Stimulated activated CD8-positive, alpha-beta memory T cell treated with anti-CD3 and anti-CD28 coated beads, Interleukin-4, amount 100 ng/mL, for 4 hours (primary cell): Measurements from ENCODE around the gene BEND5.
A peak's percentile ranks its signal among the peaks of the same experiment; 100 is the strongest.

ENCODE experiments used
- DNase-seq, 2 donors: peaks; one replicate each; pipeline ENCODE4 v3.0.0-alpha.2; 2020; ENCODE audit warnings: low read depth in 2 of 2, low spot score in 1 of 2

BEND5 gene, protein sequence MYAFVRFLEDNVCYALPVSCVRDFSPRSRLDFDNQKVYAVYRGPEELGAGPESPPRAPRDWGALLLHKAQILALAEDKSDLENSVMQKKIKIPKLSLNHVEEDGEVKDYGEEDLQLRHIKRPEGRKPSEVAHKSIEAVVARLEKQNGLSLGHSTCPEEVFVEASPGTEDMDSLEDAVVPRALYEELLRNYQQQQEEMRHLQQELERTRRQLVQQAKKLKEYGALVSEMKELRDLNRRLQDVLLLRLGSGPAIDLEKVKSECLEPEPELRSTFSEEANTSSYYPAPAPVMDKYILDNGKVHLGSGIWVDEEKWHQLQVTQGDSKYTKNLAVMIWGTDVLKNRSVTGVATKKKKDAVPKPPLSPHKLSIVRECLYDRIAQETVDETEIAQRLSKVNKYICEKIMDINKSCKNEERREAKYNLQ

DNA sequence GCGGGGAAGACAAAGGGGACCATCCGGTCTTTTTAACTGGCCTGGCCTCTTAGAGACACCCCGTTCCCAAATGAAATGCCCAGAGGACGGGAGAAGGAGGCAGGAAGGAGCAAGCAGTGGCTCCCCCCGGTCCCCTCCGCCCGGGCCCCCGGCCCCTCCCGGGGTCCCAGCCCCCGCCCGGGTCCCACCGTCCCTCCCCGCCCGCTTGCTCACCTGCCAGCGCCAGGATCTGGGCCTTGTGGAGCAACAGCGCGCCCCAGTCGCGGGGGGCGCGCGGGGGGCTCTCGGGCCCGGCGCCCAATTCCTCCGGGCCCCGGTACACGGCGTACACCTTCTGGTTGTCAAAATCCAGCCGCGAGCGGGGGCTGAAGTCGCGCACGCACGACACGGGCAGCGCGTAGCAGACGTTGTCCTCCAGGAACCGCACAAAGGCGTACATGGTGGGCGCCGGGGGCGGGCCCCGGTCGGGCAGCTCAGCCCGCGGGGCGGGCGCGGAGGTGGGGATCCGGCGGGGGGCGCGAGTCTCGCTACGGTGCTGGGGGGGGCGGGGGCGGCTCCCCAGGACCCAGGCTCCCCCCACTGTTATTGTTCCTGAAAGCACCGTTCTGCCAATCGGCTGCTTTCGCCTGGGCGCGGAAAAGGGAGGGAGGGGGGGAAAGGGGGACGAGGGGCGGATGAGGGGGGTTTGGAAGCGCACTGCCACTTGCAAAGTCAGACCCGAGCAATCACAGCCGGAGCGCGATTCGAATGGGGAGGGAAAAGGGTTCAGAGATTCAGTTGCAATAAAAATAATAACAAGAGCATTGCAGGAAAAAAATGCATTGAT, at the start of gene BEND5:
Gene BEND5, minus strand, starts transcription at position 499 of the 826 bp plus-strand sequence. Its CDS starts 60 bp downstream, at position 439.
- peak; percentile 13 to 34 for DNase-seq

DNA sequence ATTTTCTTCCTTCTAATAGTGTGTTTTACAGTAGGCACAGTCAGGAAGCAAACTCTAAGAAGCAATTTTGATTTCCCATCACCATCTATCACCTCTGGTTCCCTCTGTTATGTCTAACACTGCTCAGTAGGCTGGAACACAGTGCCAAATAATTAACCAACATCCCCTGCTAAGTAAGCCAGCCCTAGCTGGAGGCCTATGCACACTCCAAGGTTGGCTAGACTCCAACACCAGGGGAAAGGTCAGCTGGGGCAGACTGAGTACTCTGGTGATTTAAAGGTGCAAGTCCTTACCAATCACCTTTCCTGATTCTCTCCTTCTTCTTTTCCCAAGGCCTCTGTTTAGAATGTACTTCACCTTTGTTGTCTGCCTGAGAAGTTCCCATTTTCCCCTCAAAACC, 46.5 kb upstream of the BEND5 start:
- DNase-seq, result no peak

DNA sequence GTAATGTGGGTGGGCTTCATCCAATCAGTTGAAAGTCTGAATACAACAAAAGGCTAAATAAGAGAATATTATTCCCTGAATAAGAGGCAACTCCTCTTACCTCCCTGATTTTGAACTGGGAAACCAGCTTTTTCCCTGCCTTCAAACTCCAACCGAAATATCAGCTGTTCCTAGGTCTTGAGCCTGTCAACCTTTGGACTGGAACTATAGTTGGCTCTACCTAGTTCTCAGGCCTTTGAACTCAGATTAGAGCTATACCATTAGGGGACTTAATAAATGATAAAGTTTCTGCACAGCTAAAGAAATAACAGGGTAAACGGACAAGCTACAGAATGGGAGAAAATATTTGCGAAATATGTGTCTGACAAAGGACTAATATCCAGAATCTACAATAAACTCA, 43.8 kb upstream of the BEND5 start:
- no peak for DNase-seq

DNA sequence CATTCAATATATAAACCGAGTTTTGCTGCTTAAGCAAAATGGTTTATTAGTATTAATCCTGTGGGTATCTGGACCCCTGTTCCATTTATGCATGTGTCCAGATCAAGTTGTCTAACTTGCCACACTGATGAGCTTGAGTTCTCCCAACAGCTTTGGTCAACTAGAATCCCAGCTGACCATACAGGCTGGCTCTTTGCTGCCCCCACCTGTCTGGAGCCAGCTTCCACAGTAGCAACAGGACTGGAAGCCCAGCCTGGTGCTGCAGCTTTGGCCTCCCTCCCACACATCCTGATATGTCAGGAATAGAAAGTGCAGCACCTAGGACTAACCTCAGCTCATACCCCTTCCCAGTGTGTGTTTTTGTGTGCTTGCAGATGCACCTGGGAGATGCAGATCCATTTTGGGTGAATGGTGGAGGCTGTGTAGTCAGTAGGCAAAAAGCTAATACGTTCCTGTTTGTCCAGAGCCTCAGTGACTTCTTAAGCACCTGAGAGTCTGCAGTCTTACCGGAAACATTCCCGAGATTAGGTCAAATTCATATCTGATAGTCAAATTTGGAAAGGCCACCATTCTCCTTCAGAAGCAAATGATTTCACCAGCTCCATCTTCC, 40.9 kb upstream of the BEND5 start:
- no peak for DNase-seq

DNA sequence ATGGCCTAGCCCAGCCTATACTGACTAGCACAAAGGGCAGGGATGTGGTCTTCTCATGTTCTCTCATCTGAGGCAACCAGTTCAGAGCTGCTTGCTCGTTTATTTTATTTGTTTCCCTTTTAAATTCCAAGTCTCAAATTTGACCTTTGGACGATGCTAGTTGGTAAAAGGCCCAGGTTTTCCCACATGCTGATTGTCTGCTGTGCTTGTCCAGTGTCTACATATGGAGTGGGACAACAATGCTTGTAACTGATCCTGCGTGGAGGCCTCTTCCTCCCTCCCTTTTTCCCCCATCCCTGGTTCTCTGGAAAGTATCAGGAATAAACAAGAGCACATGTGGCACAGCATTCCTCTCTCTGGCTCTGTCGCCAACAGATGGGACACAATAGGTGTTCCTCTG, 34.0 kb upstream of the BEND5 start:
- no peak for DNase-seq

DNA sequence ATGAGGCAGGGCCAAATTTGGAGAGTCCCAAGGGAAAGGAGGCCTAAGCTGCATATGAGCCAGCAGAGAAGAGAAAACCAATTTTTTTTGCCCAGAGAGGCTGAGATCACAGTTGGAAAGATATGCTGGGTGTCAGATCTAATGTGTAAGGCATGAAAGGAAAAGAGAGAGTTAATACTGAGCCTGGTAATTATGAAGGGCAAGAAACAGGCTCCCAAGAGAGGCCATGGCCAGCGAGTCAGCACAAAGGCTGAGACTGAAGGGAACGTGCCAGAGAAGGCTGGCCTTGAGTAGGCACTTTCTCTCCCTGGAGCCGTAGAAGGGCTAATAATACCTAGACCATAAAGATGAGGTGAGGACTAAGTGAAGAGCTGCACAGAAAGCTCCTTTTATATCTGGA, 31.8 kb upstream of the BEND5 start:
- DNase-seq, result no peak

DNA sequence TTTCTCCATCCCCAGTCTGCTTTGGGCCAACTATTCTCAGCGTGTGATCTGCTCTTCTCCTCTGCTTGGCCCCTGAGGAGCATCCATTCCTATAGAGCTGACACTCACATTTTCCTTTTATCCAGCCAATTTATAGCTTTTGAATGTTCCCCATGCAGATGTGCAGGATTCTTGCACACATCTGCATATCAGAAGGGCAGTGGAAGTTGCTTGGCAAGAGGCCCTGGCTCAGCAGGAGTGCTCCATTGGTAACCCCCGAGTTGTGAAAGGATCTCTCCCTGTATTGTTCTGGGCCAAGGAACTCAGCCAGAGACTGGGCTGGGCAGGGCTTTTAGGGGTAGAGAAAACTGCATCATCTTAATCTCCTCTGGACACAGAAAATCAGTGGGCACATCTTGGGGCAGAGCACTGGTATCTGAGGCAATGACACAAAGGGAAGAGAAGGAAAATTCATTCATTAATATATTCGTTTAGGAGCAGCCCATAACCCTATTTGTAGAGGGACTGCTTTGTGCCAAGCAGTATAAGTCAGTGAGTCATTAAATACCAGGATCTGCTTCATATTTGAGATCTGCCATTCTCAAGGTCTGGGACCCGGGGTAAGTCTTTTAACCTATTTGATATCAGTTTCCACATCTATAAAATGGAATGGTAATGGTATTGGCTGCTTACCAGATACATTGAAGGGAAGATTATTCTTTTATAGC, 31.0 kb upstream of the BEND5 start:
- DNase-seq, result no peak

DNA sequence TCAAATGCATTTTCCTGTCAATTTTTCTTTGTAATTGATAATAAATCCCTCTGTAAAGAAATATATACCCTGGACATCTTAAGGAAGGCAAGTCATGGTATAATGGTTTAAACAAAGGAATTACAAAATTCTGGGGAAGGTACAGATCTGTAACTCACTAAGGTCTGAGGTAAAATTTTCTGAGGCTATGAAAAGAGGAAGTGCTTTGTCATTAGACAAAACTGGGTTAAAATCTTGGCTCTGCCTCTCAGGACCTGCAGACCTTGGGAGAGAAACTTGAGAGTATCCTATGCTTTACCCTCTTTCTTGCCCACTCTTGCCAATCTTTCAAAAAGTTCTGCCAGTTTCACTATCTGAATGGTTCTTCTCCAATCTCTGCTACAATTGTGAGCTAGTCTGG, 26.8 kb upstream of the BEND5 start:
- no peak for DNase-seq

DNA sequence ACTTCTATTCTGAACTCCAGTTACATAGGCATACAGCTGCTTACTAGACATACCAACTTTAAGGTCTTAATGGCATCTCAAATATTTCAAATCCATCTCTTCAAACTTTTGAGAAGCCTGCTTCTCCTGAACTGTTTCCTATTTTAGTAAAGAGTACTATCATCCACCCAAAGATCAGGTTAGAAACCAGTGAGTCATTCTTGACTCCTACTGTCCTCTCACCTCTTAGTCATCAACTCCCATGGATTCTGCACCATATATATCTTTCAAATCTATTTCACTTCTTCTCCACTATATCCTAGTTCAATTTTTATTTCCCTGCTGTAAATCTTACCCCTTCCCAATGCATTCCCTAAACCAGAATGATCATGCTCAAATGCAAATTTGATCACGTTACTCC, 18.1 kb upstream of the BEND5 start:
- no peak for DNase-seq

DNA sequence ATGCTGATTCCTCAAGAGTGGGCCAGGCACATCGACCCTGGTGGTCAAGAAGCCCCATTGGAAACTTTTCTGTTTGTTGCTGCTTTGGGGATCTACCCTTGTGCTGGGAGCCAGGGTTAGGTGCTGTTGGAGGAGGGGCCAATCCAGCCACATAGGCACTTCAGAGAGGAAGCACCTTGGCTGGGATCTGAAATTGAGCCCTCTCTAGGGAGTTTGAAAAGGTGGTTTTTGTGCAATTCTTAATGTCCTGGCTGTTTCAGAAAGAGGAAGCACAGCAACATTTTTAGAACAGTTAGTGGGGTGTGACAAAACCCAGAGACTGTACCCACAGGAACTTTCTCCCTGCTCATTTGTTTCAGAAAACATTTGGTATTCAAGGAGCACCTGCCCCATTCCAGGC, 17.2 kb upstream of the BEND5 start:
- DNase-seq, result no peak

DNA sequence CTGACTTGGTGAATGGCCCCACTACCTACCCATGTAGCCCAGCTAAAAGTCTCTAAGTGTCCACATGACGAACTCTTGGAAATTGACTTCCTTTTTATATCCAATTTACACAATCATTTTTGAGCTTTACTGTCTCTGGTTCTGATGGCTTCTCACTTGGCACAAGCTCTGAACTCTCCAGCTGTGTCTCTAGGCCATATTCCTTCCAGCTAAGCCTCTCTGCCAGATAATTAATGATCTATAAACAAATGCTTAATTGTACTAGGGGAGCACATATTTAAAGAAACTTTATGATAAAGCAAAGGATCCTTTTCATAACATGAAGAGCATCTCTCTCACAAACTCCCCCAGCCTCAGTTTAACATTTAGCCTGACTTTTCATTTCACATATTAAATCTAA, 16.3 kb upstream of the BEND5 start:
- DNase-seq, result no peak

DNA sequence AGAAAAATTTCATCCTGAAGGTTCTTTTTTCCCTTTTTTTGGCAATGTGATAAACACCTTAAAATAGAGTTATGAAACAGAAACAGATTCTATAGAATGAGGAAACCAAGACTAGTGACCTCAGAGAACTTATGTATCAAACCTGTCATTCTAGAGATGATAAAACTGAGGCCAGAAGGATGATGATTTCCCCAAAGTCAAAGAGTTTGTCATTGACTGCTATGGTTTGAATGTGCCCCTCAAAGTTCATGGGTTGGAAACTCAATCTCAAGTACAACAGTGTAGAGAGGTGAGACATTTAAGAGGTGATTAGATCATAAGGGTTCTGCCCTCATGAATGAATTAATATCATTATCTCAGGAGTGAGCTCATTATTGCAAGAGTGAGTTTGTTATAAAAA, 13.7 kb upstream of the BEND5 start:
- no peak for DNase-seq

DNA sequence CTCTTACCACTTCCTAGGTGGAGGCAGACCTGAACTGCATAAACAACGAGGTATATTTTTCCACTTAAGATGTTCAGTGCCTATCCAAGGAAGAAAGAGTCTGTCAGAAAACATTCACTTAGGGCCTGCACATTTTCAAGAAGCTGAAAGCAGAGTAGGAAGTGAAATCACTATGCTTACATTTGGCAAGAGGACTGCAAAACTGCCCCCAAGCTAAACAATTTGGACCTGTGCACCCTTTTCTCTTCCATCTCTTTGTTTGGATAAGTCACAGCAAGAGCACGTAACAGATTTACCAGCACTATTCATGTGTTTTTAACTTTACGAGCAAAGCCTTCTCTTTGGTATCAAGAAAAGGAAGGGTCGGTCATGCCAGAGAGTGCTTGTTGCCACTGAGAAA, 13.2 kb upstream of the BEND5 start:
- DNase-seq, result no peak

DNA sequence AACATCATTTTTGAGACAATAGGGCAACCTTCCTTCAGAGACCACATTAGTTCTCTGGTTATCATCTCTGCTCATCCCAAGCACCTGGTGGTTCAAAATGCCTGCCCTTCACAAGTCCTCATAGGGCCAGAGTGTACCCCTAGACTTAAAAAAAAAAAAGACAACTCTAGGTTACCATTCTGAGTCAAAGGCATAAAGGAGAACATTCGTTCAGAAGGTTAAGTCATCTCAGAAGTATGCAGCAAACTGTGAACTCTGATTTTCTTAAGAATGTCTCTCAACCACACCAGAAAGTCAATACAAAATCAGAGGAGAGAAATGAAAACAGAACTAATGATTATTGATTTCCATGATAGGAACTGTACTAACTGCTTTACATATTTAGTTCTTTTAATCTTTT, 9.2 kb upstream of the BEND5 start:
- no peak for DNase-seq

DNA sequence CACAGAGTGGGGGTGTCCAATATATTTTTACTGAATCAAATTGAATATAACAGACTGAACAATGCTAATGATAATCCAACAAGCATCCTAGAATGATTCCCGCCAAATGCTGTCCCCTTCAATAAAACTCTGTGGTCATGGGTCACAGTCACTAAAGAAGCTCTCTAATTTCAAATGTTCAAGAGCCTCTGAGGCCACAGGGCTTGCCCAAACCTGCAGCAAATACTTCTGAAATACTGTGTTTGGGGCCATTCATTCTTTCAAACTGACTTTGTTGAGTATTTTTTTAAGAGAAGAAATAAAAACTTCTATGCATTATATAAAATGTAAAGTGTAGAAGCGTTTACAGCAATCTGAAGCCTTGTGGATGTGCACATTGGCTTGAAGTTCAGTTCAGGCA, 7.6 kb upstream of the BEND5 start:
- no peak for DNase-seq

DNA sequence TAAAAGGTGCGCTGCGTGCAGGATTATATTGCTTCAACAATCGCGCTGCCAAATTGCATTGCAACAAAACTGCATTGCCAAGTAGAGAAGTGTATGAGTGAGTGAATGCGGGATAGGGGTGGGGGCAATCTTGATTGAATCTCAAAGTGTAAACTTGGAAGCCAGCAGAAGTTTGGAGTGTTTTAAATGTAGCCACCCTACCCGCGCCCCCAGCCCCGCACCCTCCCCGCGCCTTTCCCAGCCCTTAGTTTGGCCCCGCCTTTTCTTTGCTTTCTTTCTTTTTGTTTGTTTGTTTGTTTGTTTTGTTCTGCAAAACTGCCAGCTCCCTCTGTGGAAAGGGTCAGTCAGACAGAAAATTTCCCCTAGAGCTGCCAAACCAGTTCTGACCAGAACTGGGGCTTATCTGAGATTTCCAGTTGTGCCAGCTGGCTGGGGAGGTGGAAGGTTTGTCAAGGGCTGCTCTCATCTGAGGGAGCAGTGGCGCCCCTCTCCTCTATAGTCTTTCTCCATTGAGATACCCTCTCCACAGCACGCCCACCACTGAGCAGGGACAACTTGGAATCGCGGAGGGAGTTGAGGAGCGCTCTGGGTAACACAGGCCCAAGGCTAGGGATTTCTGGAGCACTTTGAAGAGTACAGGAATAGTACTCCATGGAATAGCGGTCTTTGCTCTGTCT, 666 bp upstream of the BEND5 start:
- DNase-seq, result no peak

DNA sequence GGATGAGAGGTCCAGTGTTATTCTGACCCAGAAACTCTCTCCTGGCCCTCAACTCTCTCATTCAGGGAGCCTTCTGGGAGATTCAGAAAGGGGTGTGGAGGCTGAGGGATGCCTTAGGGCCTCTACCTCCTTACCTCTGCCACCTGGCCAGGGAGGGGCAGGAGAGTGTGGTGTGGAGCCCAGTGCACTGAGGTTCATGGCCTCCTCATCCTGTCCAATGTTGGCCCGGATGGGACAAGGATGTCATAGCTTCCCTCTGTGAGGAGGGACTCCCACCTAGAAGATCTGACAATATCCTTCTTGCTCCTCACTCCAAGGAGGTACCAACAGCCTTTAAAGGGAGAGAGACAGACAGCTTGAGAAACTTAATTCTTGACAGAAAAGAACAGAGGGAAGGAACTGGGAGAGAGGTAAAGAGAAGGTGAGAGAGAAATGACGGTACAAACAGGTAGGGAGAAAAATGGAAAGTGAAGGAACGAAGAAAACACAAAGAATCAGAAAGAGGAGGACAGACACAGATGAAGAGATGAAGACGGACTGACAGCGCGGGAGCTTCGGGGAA, 779 bp downstream of the BEND5 start:
- DNase-seq, result no peak

DNA sequence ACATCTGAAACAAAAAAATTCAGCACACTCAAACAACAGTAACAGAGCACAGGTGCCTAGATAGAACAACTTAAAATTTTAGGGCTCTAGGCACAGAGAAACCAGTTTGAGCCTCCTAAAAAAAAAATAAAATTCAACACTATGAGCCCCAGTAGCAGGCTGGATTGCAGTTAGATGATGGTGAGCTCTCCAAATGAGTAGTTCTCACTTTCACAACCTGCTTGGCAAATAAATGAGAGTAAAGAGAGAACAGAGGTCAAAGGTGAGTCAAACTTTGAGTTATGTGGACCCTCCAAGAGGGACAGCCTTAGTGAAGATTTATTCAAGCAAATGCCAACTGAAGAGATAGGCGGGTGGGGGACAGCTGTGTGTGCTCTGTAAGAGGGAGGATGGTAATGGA, 3.6 kb downstream of the BEND5 start:
- DNase-seq, result no peak

DNA sequence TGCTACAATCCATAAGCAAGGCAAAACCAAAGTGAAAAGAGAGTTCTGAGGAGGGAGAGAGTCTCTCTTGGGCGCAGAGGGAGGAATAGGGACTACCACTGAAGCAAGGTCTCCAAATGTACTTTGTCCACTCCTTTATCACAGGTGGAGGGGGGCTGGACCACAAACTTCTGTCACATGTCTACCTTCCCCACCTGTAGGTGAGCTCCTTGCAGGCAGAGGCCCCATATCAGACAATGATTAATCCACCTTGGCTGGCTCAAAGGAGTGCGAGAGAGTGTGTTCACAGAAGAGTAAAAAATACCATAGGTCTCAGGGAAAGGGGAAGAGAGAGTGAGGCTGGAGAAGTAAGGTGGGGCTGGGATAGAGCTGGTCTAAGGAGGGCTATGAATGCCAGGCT, 4.5 kb downstream of the BEND5 start:
- DNase-seq, result no peak

DNA sequence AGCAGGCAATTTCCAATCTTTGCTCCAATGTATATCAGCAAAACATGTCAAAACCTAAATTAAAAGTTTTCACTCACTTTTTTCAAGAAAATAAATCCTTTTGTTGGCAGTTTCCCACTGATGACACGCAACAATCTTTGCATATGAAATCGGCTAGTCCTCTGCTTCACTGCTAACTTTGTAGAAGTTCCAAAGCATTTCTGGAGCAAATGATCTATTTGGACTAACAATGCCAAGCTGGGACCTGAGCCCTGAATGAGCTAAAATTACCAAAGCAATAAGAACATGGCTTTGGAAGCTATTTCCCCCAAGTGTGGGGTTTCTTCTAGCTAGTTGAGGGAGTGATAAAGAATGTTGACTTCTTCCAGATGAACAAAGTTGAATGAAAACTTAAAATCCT, 5.1 kb downstream of the BEND5 start:
- DNase-seq, result no peak
